GM12878 (cell line): Measurements from ENCODE around the gene BLOC1S4. TPM values are rescaled to one million over a fixed set of nuclear protein-coding genes. Genes with fewer than 3 reads are reported as not detected.

Experiments used
- CHD1 ChIP-seq: IDR thresholded peaks from 2 replicates; pipeline ENCODE4 v1.6.1; 2012; ENCODE audit warnings: low read depth, low read length, improper control_type of control experiment
- LARP7 ChIP-seq: fragments of 450-650 bp; IDR thresholded peaks from 2 replicates; pipeline ENCODE4 v1.6.1; 2017; ENCODE audit warnings: mild to moderate bottlenecking
- MLLT1 ChIP-seq: fragments of 450-650 bp; IDR thresholded peaks from 2 replicates; pipeline ENCODE4 v1.6.1; 2016; ENCODE audit warnings: mild to moderate bottlenecking
- NFYA ChIP-seq: IDR thresholded peaks from 2 replicates; pipeline ENCODE4 v1.6.1; 2011; ENCODE audit warnings: low read depth, mild to moderate bottlenecking, low read length, improper control_type of control experiment, borderline replicate concordance
- POLR2AphosphoS2 ChIP-seq: IDR thresholded peaks from 2 replicates; pipeline ENCODE4 v1.6.1; 2011; ENCODE audit warnings: low read depth, mild to moderate bottlenecking, low read length, improper control_type of control experiment, moderate library complexity
- REST ChIP-seq: IDR thresholded peaks from 2 replicates; pipeline ENCODE4 v1.6.1; 2012; ENCODE audit warnings: mild to moderate bottlenecking, low read depth, low read length
- SRF ChIP-seq, 2 experiments: IDR thresholded peaks; 2 replicates each; pipeline ENCODE4 v1.6.1; 2011; ENCODE audit warnings: low read depth in 2 of 2, low read length in 2 of 2, mild to moderate bottlenecking in 1 of 2, moderate library complexity in 1 of 2
- ZBTB40 ChIP-seq: fragments of 450-650 bp; IDR thresholded peaks from 2 replicates; pipeline ENCODE4 v1.6.1; 2016; ENCODE audit warnings: mild to moderate bottlenecking, moderate library complexity, borderline replicate concordance
- polyA plus RNA-seq, 11 experiments: library from polyadenylated mRNA; depleted of rRNA in 4 of 11; unstranded in 6 of 11; stranded (reverse) in 5 of 11; fragments of >200 nt; fragmentation: Nextera tagmentation in 4 of 11; fragmentation: Illumina TruSeq in 1 of 11; extraction: Ambion mirVana in 4 of 11; extraction: Trizol in 1 of 11; gene quantifications; 1 replicate in 1 of 11; 2 replicates in 10 of 11; pipeline versions ENCODE4 v1.2.1 to v1.2.3, GENCODE V29; 2011 to 2016; ENCODE audit warnings: inconsistent platforms in 2 of 11, missing spikeins in 2 of 11, low read depth in 1 of 11
- total RNA-seq, 4 experiments: library from RNA; depleted of rRNA in 3 of 4; stranded (reverse); fragments of >200 nt in 3 of 4; fragmentation: Illumina TruSeq in 1 of 4; extraction: Trizol in 1 of 4; gene quantifications; 2 replicates each; pipeline versions ENCODE4 v1.2.1 to v1.2.3, GENCODE V29; 2013 to 2021

Gene BLOC1S4
- total and polyA plus RNA-seq, 10 of the 15 experiments (the other 5 are each of a cell fraction or from before 2014, with no cell fraction given), result 2.7 to 23.8 (median 9.5) TPM

GRCh38 chr4:6695660-6696610, 20.0 kb upstream of the BLOC1S4 start (continued):
- TF ChIP-seq ZBTB40 (no peak), REST (no peak), SRF (IDR thresholded peaks at IDR 0.05; ENCODE audit: low read depth in 2 of 2, low read length in 2 of 2) (no peak), LARP7 (no peak), NFYA (no peak), CHD1 (no peak), POLR2AphosphoS2 (no peak), MLLT1 (no peak)
